ENCODE results near the gene LSM11.
"Not testable (repeated sequence)": the region's sequence is repeated elsewhere in the genome, so short reads cannot be mapped to it uniquely, and the experiment has no call there.

DNA sequence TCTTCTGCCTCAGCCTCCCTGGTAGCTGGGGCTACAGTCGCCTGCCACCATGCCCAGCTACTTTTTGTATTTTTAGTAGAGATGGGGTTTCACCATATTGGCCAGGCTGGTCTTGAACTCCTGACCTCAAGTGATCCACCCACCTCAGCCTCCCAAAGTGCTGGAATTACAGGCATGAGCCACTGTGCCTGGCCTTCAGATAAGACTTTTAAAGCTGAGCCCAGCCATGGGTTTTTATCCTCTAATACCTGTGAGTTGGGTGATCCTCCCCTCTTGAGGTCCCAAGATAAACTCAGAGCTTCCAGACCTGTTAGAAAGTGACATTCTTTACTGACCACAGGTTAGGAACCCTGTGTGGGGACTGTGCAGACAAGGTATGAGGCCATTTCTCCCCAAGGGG lies 15.7 kb upstream of the LSM11 start:
- TF ChIP-seq CTCF (IDR thresholded peaks at IDR 0.05); SIN3A (IDR thresholded peaks at IDR 0.05; ENCODE audit: borderline replicate concordance, insufficient read depth, low read depth, low read length); REST (IDR thresholded peaks at IDR 0.05; ENCODE audit: insufficient read depth in 1 of 2, low read depth in 2 of 2, low read length in 1 of 2): not testable (repeated sequence)

Data from Panc1 (cell line).